GM18519 (cell line): ENCODE measurements around the gene ASCC3.
"Not testable (repeated sequence)": the region's sequence is repeated elsewhere in the genome, so short reads cannot be mapped to it uniquely, and the experiment has no call there.

Source experiments
- ATAC-seq: cut with Tn5 transposase; IDR thresholded peaks from one replicate; pipeline ENCODE4 v1.9.1; 2021; ENCODE audit warnings: mild to moderate bottlenecking, moderate library complexity; ENCODE audit not compliant: unreplicated experiment, low FRiP score

The ASCC3 gene

DNA sequence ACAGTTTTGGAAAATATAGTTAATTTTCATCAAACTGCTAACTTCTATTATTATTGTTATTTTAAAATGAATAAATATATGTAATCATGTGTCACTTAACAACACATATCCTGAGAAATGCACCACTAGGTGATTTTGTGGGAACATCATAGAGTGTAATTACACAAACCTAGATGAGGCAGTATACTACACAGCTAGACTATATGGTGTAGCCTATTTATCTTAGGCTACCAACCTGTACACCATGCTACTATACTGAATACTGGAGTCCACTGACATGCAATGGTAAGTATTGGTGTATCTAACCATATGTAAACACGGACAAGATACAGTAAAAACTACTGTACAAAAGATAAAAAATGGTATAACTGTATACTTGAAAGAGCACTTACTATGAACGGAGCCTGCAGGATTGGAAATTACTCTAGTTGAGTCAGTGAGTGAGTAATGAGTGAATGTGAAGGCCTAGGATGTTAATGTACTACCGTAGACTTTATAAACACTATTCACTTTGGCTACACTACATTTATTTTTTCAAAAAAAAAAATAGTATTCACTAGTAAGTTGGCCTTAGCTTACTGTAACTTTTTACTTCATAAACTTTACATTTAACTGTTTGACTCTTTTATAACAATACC lies 72.4 kb downstream of the ASCC3 start:
- no peak for ATAC-seq

GRCh38 chr6:100806296-100806695 lies 74.8 kb downstream of the ASCC3 start:
- no peak for ATAC-seq

GRCh38 chr6:100803264-100804045 lies 77.7 kb downstream of the ASCC3 start:
- no peak for ATAC-seq

DNA sequence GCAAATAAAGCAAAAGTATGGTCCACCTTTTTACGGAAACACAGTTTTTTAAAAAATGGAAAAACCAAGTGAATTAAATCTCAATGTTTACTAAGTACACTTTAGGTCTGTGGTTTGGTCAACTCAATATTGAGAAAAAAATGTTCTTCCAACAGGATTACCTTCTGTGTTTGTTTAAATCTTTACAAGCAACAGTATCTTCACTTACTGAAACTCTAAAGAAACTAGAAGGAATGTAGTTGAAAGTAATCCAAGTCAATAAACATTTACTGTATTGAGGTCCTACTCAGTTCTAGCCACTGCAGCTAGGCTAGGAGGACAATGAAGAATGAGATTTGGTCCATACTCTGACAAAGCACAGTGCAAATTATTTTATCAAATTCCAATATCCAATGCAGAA lies 80.1 kb downstream of the ASCC3 start:
- ATAC-seq = no peak

GRCh38 chr6:100796049-100796823 lies 84.9 kb downstream of the ASCC3 start:
- peak; percentile 96 for ATAC-seq

GRCh38 chr6:100790084-100790483 lies 91.0 kb downstream of the ASCC3 start:
- no peak for ATAC-seq

GRCh38 chr6:100785982-100786381 lies 95.1 kb downstream of the ASCC3 start:
- ATAC-seq = no peak

DNA sequence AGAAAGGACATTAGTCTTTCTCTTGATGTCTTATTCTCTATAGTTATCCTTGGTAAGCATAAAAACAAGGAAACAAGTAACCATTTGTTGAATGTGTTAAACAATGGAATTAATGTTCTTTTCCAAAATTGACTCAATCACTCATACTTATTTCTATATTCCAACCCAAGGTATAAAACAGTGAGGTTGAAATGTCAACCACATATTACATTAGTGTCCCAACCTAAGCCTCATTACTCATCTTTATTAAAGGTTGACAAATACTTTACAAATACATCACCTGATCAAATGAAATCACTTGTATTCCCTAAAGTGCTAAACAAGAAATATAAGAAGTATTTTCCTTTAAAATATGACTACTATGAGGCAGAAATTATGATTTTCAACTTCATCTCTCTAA lies 100.5 kb downstream of the ASCC3 start:
- ATAC-seq = no peak

- no peak for ATAC-seq
These were observed 105.5 kb downstream of the ASCC3 start for GRCh38 chr6:100775667-100776066.

DNA sequence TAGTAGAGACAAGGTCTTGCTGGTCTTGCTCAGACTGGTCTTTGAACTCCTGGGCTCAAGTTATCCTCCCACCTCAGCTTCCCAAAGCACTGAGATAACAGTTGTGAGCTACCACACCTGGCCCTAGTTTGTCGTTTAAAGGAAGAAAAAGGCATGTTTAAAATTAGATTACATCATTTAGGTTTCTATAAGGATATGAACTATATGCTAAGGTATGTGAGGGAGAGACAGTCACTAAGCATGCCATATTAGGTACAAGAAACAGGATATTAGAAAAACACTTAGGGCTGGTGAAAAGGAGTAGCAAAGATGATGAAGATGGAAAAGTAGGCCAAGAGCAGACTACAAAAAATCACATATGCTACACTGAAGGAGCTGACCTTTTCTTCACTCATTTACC lies 106.4 kb downstream of the ASCC3 start:
- no peak for ATAC-seq

- ATAC-seq = no peak
These were observed 112.2 kb downstream of the ASCC3 start for GRCh38 chr6:100768816-100769351.

- ATAC-seq = no peak
These were observed 117.4 kb downstream of the ASCC3 start for GRCh38 chr6:100763617-100764241.

GRCh38 chr6:100761841-100762240 lies 119.3 kb downstream of the ASCC3 start:
- no peak for ATAC-seq

- ATAC-seq = not testable (repeated sequence)
These were observed 122.7 kb downstream of the ASCC3 start for GRCh38 chr6:100758386-100758785.

DNA sequence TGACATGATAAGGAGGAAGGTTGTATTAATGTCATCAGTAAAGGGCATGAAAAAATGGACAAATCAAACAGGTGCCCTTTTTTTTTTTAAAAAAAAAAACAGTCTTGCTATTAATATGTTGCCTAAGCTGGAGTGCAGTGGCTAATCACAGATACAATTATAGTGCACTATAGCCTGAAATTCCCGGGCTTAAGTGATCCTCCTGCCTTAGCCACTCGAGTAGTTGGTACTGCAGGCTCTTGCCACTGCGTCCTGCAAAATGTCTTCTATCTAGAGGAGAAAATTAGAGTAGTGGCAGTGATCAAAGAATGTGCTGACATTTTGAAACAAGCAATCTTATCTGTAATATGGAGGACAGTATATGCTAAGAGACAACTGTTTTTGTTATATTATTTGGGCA lies 127.7 kb downstream of the ASCC3 start:
- no peak for ATAC-seq

DNA sequence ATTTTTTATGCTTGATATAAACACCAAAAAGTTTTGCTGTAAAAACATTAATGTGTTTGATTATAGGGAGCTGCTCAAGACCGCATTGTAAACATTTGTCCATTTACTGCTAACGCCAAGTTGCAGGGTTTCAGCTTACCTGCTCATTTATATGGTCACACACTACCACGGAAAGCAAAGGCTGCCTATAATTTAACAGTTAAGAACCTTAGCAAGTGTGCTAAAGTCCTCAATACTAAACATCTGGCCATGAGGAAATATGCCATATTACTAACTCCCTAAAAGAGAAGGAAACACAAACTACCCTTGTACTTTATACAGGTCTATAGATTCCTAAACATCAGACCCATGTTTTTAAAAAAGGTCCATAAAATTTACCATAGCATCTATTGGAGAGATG lies 129.5 kb downstream of the ASCC3 start:
- ATAC-seq = no peak

- no peak for ATAC-seq
These were observed 135.6 kb downstream of the ASCC3 start for GRCh38 chr6:100745419-100746041.

- no peak for ATAC-seq
These were observed 140.7 kb downstream of the ASCC3 start for GRCh38 chr6:100740439-100740838.

DNA sequence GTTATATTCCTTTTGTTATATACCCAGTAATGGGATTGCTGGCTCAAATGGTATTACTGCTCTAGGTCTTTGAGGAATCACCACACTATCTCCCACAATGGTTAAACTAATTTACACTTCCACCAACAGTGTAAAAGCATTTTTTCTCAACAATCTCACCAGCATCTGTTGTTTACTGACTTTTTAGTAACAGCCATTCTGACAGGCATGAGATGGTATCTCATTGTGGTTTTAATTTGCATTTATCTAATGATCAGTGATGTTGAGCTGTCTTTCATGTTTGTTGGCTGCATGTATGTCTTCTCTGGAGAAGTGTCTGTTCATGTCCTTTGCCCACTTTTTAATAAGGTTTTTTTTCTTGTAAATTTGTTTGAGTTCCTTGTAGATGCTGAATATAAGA lies 143.4 kb downstream of the ASCC3 start:
- ATAC-seq = not testable (repeated sequence)

- no peak for ATAC-seq
These were observed 149.7 kb downstream of the ASCC3 start for GRCh38 chr6:100731411-100731810.
